K562 (cell line): Measurements from ENCODE around the gene TRIM62. TPM values are rescaled to one million over a fixed set of nuclear protein-coding genes. Genes with fewer than 3 reads are reported as not detected.

Experiments
- ATF7 ChIP-seq: fragments of 450-650 bp; IDR thresholded peaks from 2 replicates; pipeline ENCODE4 v1.7.1; 2014; ENCODE audit warnings: mild to moderate bottlenecking, moderate library complexity
- CEBPG ChIP-seq, 3 experiments: fragments of 200-800 bp in 1 of 3; sonication (Bioruptor generic) in 1 of 3; sonication (generic) in 1 of 3; formaldehyde crosslinking in 1 of 3; IDR thresholded peaks in 2 of 3; conservative IDR thresholded peaks in 1 of 3; 2 replicates each; pipeline versions ENCODE4 v1.6.1 to v1.8.0; 2016 to 2022; ENCODE audit warnings: missing compliant biosample characterization in 2 of 3, missing genetic modification characterization in 2 of 3, mild to moderate bottlenecking in 1 of 3, missing genetic modification reagents in 1 of 3
- CHD1 ChIP-seq: fragments of 200-600 bp; sonication (generic); IDR thresholded peaks from one replicate; pipeline ENCODE4 v1.6.1; 2012; ENCODE audit warnings: mild to moderate bottlenecking, moderate library complexity, low read length, inconsistent platforms
- FOXM1 ChIP-seq, 2 experiments: fragments of 450-650 bp in 1 of 2; sonication (generic) in 1 of 2; formaldehyde crosslinking in 1 of 2; IDR thresholded peaks; 2 replicates each; pipeline versions ENCODE4 v1.6.1 to v1.9.0; 2017 to 2022; ENCODE audit warnings: low read depth in 2 of 2, mild to moderate bottlenecking in 2 of 2, missing genetic modification reagents in 1 of 2, moderate library complexity in 1 of 2
- HMG20B ChIP-seq: fragments of 250-450 bp; sonication (Bioruptor Pico); IDR thresholded peaks from 2 replicates; pipeline ENCODE4 v1.5.0; 2021; ENCODE audit warnings: mild to moderate bottlenecking
- RBM25 ChIP-seq: fragments of 200-400 bp; formaldehyde crosslinking; IDR thresholded peaks from 2 replicates; pipeline ENCODE4 v1.6.1; 2018; ENCODE audit warnings: low read length, low read depth, moderate library complexity; ENCODE audit not compliant: severe bottlenecking
- SRSF9 ChIP-seq: fragments of 200-400 bp; formaldehyde crosslinking; IDR thresholded peaks from 2 replicates; pipeline ENCODE4 v1.6.1; 2017; ENCODE audit warnings: low read depth, low read length, borderline replicate concordance
- ZBED1 ChIP-seq: IDR thresholded peaks from 2 replicates; pipeline ENCODE4 v1.6.1; 2014
- polyA plus RNA-seq, 8 experiments: library from polyadenylated mRNA; depleted of rRNA in 4 of 8; stranded (reverse) in 5 of 8; unstranded in 3 of 8; fragments of >200 nt; fragmentation: Nextera tagmentation in 2 of 8; fragmentation: Illumina TruSeq in 1 of 8; extraction: Ambion mirVana in 2 of 8; extraction: Trizol in 1 of 8; gene quantifications; 2 replicates each; pipeline versions ENCODE4 v1.2.1 to v1.2.3, GENCODE V29; 2011 to 2014; ENCODE audit warnings: inconsistent platforms in 1 of 8, missing spikeins in 1 of 8
- total RNA-seq, 7 experiments: library from RNA; depleted of rRNA in 6 of 7; stranded (reverse); fragments of >200 nt in 6 of 7; fragmentation: Illumina TruSeq in 2 of 7; extraction: Trizol in 2 of 7; gene quantifications; 2 replicates each; pipeline versions ENCODE4 v1.2.1 to v1.2.3, GENCODE V29; 2011 to 2021; ENCODE audit warnings: low replicate concordance in 1 of 7
- TF ChIP-seq, protein P1 (sequence below), 2 experiments: fragments of 450-650 bp; IDR thresholded peaks; 2 replicates each; pipeline ENCODE4 v1.6.1; 2016
- TF ChIP-seq, protein P2 (sequence below): fragments of 250-450 bp; sonication (Bioruptor Pico); IDR thresholded peaks from 2 replicates; pipeline ENCODE4 v1.8.0; 2021; ENCODE audit warnings: mild to moderate bottlenecking, moderate library complexity
- TF ChIP-seq, protein P3 (sequence below): fragments of 250-450 bp; sonication (Bioruptor Pico); IDR thresholded peaks from 2 replicates; pipeline ENCODE4 v1.4.0; 2020; ENCODE audit warnings: mild to moderate bottlenecking, moderate library complexity
- TF ChIP-seq, protein P4 (sequence below): IDR thresholded peaks from 2 replicates; pipeline ENCODE4 v1.6.1; 2014; ENCODE audit warnings: antibody characterized with exemption
- TF ChIP-seq, protein P5 (sequence below): sonication (generic); formaldehyde crosslinking; IDR thresholded peaks from 2 replicates; pipeline ENCODE4 v1.8.0; 2022; ENCODE audit warnings: missing genetic modification reagents, mild to moderate bottlenecking, borderline replicate concordance

The TRIM62 gene
- total and polyA plus RNA-seq, 9 of the 15 experiments (the other 6 are each of a cell fraction or from before 2014, with no cell fraction given): 0.18 to 2.3 (median 0.52) TPM

DNA sequence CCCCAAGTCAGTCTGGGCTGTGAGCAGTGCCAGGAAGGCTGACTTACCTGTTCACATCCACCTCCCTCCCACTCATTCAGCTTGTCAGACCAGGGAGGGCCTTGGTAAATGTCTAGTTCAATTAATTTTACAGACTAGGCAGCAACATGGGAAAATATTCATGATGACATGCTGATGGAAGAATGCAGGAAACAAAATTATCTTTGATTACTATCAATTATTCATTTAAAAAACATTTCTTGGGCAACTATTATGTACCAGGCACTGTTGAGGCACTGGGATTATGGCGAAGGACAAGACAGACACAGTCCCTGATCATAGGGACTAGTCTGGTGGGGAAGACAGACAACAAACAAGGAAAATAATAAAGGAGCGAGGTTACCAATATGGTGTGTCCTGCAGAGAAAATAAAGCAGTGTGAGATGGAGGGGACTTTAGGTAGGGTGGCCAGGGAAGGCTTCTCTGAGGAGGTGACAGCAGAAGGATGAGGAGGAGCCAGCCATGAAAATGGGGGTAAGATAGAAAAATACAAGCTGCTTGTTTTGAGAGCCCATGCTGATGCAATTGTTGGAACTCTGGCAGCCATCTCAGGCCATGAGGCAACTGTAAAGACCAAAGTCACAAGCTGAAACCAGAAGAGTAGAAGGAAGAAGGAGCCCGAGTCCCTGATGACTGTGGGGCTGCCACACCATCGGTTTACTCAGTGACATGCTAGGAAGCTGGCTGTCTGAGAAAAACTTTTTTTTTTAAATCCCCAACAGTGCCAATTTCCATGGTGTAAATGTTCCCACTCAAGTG is 14.0 kb downstream of the TRIM62 start (continued):
- TF ChIP-seq SRSF9: no peak
- TF ChIP-seq, protein P1, sequence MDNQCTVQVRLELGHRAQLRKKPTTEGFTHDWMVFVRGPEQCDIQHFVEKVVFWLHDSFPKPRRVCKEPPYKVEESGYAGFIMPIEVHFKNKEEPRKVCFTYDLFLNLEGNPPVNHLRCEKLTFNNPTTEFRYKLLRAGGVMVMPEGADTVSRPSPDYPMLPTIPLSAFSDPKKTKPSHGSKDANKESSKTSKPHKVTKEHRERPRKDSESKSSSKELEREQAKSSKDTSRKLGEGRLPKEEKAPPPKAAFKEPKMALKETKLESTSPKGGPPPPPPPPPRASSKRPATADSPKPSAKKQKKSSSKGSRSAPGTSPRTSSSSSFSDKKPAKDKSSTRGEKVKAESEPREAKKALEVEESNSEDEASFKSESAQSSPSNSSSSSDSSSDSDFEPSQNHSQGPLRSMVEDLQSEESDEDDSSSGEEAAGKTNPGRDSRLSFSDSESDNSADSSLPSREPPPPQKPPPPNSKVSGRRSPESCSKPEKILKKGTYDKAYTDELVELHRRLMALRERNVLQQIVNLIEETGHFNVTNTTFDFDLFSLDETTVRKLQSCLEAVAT (IDR thresholded peaks at IDR 0.05): no peak
- no peak for TF ChIP-seq ZBED1
- no peak for TF ChIP-seq CHD1
- no peak for TF ChIP-seq HMG20B (CRISPR knock-in tag)
- peak; percentile 92 for TF ChIP-seq RBM25
- TF ChIP-seq, protein P2, sequence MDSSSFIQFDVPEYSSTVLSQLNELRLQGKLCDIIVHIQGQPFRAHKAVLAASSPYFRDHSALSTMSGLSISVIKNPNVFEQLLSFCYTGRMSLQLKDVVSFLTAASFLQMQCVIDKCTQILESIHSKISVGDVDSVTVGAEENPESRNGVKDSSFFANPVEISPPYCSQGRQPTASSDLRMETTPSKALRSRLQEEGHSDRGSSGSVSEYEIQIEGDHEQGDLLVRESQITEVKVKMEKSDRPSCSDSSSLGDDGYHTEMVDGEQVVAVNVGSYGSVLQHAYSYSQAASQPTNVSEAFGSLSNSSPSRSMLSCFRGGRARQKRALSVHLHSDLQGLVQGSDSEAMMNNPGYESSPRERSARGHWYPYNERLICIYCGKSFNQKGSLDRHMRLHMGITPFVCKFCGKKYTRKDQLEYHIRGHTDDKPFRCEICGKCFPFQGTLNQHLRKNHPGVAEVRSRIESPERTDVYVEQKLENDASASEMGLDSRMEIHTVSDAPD (CRISPR knock-in tag): no peak
- 0 out of 2 replicates have a peak, but pooled peaks have one; percentile 16 for TF ChIP-seq CEBPG (CRISPR knock-in tag; IDR thresholded peaks at IDR 0.05)
- no peak for TF ChIP-seq CEBPG (tag; conservative IDR thresholded peaks at IDR 0.05 in 1 of 2, IDR thresholded peaks at IDR 0.05 in 1 of 2)
- TF ChIP-seq, protein P3, sequence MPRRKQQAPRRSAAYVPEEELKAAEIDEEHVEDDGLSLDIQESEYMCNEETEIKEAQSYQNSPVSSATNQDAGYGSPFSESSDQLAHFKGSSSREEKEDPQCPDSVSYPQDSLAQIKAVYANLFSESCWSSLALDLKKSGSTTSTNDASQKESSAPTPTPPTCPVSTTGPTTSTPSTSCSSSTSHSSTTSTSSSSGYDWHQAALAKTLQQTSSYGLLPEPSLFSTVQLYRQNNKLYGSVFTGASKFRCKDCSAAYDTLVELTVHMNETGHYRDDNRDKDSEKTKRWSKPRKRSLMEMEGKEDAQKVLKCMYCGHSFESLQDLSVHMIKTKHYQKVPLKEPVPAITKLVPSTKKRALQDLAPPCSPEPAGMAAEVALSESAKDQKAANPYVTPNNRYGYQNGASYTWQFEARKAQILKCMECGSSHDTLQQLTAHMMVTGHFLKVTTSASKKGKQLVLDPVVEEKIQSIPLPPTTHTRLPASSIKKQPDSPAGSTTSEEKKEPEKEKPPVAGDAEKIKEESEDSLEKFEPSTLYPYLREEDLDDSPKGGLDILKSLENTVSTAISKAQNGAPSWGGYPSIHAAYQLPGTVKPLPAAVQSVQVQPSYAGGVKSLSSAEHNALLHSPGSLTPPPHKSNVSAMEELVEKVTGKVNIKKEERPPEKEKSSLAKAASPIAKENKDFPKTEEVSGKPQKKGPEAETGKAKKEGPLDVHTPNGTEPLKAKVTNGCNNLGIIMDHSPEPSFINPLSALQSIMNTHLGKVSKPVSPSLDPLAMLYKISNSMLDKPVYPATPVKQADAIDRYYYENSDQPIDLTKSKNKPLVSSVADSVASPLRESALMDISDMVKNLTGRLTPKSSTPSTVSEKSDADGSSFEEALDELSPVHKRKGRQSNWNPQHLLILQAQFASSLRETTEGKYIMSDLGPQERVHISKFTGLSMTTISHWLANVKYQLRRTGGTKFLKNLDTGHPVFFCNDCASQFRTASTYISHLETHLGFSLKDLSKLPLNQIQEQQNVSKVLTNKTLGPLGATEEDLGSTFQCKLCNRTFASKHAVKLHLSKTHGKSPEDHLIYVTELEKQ (CRISPR knock-in tag): no peak
- TF ChIP-seq FOXM1 (IDR thresholded peaks at IDR 0.05; ENCODE audit: low read depth): no peak
- no peak for TF ChIP-seq FOXM1 (CRISPR knock-in tag; IDR thresholded peaks at IDR 0.05; ENCODE audit: low read depth)
- TF ChIP-seq, protein P4, sequence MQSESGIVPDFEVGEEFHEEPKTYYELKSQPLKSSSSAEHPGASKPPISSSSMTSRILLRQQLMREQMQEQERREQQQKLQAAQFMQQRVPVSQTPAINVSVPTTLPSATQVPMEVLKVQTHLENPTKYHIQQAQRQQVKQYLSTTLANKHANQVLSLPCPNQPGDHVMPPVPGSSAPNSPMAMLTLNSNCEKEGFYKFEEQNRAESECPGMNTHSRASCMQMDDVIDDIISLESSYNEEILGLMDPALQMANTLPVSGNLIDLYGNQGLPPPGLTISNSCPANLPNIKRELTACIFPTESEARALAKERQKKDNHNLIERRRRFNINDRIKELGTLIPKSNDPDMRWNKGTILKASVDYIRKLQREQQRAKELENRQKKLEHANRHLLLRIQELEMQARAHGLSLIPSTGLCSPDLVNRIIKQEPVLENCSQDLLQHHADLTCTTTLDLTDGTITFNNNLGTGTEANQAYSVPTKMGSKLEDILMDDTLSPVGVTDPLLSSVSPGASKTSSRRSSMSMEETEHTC: no peak
- TF ChIP-seq ATF7: no peak
- TF ChIP-seq, protein P5, sequence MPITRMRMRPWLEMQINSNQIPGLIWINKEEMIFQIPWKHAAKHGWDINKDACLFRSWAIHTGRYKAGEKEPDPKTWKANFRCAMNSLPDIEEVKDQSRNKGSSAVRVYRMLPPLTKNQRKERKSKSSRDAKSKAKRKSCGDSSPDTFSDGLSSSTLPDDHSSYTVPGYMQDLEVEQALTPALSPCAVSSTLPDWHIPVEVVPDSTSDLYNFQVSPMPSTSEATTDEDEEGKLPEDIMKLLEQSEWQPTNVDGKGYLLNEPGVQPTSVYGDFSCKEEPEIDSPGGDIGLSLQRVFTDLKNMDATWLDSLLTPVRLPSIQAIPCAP (CRISPR knock-in tag): no peak
